Occipital lobe (tissue), 2 donors: Measurements from ENCODE around the gene ASIC1. TPM values are rescaled to one million over a fixed set of nuclear protein-coding genes. Genes with fewer than 3 reads are reported as not detected.
"Not testable (repeated sequence)": the region's sequence is repeated elsewhere in the genome, so short reads cannot be mapped to it uniquely, and the experiment has no call there.

ENCODE experiments used
- DNase-seq: peaks from one replicate; lab custom pipeline; 2025; lab: John Stamatoyannopoulos, UW
- total RNA-seq: library from RNA; depleted of rRNA; stranded (reverse); fragments of >200 nt; gene quantifications from one replicate; pipeline ENCODE4 v1.2.3, GENCODE V29; 2014

ASIC1 gene
- 16.2 TPM for total RNA-seq

- peak; percentile 77 for DNase-seq
Measured at GRCh38 chr12:50057000-50057841, at the start of gene ASIC1. Gene ASIC1 (plus strand): TSS chr12:50057596. CDS start chr12:50058767, 1,171 bp downstream.

GRCh38 chr12:50013361-50014147 is 43.8 kb upstream of the ASIC1 start:
- DNase-seq, result no peak

- DNase-seq, result no peak
Measured at GRCh38 chr12:50014342-50014741, 43.1 kb upstream of the ASIC1 start.

GRCh38 chr12:50016501-50017475 is 40.6 kb upstream of the ASIC1 start:
- DNase-seq, result peak; percentile 36

GRCh38 chr12:50017641-50018040 is 39.8 kb upstream of the ASIC1 start:
- no peak for DNase-seq

GRCh38 chr12:50018154-50018553 is 39.2 kb upstream of the ASIC1 start:
- no peak for DNase-seq

GRCh38 chr12:50018968-50019367 is 38.4 kb upstream of the ASIC1 start:
- no peak for DNase-seq

GRCh38 chr12:50019524-50019923 is 37.9 kb upstream of the ASIC1 start:
- no peak for DNase-seq

- no peak for DNase-seq
Measured at GRCh38 chr12:50021031-50021430, 36.4 kb upstream of the ASIC1 start.

- no peak for DNase-seq
Measured at GRCh38 chr12:50022903-50023302, 34.5 kb upstream of the ASIC1 start.

- no peak for DNase-seq
Measured at GRCh38 chr12:50024227-50024626, 33.2 kb upstream of the ASIC1 start.

- DNase-seq, result no peak
Measured at GRCh38 chr12:50024805-50025186, 32.6 kb upstream of the ASIC1 start.

GRCh38 chr12:50025187-50026059 is 32.0 kb upstream of the ASIC1 start, which contains the start of gene RACGAP1:
Gene RACGAP1 (minus strand): TSS chr12:50025494. CDS start chr12:50016715, 8,779 bp downstream.
- peak; percentile 91 for DNase-seq

GRCh38 chr12:50026691-50027090 is 30.7 kb upstream of the ASIC1 start:
- DNase-seq, result no peak

- DNase-seq, result not testable (repeated sequence)
Measured at GRCh38 chr12:50030449-50030848, 26.9 kb upstream of the ASIC1 start.

GRCh38 chr12:50032515-50032853 is 24.9 kb upstream of the ASIC1 start:
- no peak for DNase-seq

- no peak for DNase-seq
Measured at GRCh38 chr12:50032854-50033581, 24.4 kb upstream of the ASIC1 start.

- no peak for DNase-seq
Measured at GRCh38 chr12:50038336-50038735, 19.1 kb upstream of the ASIC1 start.

- DNase-seq, result peak; percentile 49
Measured at GRCh38 chr12:50039151-50039835, 18.1 kb upstream of the ASIC1 start.
